SK-N-SH treated with all-trans-retinoic acid at 6 μM for 48 hours (cell line): ENCODE results near the gene FNIP2.
"Not testable (repeated sequence)": the region's sequence is repeated elsewhere in the genome, so short reads cannot be mapped to it uniquely, and the experiment has no call there.

Experiments used
- ATAC-seq: fragments of 200-7000 bp; cut with Tn5 transposase; 3 replicates; pipeline ENCODE4 v1.9.1; 2020; ENCODE audit warnings: mild to moderate bottlenecking, moderate library complexity
- ARNTL ChIP-seq: fragments of 450-650 bp; formaldehyde crosslinking; IDR thresholded peaks from 2 replicates; pipeline ENCODE4 v1.5.0; 2020; ENCODE audit warnings: low read depth, mild to moderate bottlenecking, moderate library complexity, borderline replicate concordance
- BACH2 ChIP-seq: fragments of 250-450 bp; sonication (Bioruptor Pico); IDR thresholded peaks from 2 replicates; pipeline ENCODE4 v1.9.0; 2021; ENCODE audit warnings: mild to moderate bottlenecking, borderline replicate concordance
- CSDC2 ChIP-seq: fragments of 250-450 bp; sonication (Bioruptor Pico); IDR thresholded peaks from 2 replicates; pipeline ENCODE4 v1.5.0; 2020; ENCODE audit warnings: mild to moderate bottlenecking, moderate library complexity
- ESRRG ChIP-seq: fragments of 250-450 bp; sonication (Bioruptor Pico); IDR thresholded peaks from 2 replicates; pipeline ENCODE4 v1.6.1; 2021; ENCODE audit warnings: mild to moderate bottlenecking
- GLIS3 ChIP-seq: fragments of 250-450 bp; sonication (Bioruptor Pico); IDR thresholded peaks from 2 replicates; pipeline ENCODE4 v1.5.0; 2020; ENCODE audit warnings: mild to moderate bottlenecking, moderate library complexity
- ISL1 ChIP-seq: fragments of 250-450 bp; sonication (Bioruptor Pico); IDR thresholded peaks from 2 replicates; pipeline ENCODE4 v2.1.2; 2022; ENCODE audit warnings: mild to moderate bottlenecking, moderate library complexity
- OSR1 ChIP-seq: fragments of 250-450 bp; sonication (Bioruptor Pico); IDR thresholded peaks from 2 replicates; pipeline ENCODE4 v1.8.0; 2022; ENCODE audit warnings: moderate library complexity, mild to moderate bottlenecking, inconsistent platforms
- PPARA ChIP-seq: fragments of 250-450 bp; sonication (Bioruptor Pico); IDR thresholded peaks from 2 replicates; pipeline ENCODE4 v1.5.0; 2020; ENCODE audit warnings: mild to moderate bottlenecking, borderline replicate concordance
- RARB ChIP-seq: fragments of 250-450 bp; sonication (Bioruptor Pico); IDR thresholded peaks from 2 replicates; pipeline ENCODE4 v1.8.0; 2021; ENCODE audit warnings: mild to moderate bottlenecking, moderate library complexity
- SNAI2 ChIP-seq: fragments of 250-450 bp; sonication (Bioruptor Pico); IDR thresholded peaks from 2 replicates; pipeline ENCODE4 v1.5.0; 2020; ENCODE audit warnings: mild to moderate bottlenecking, moderate library complexity
- TCF4 ChIP-seq: fragments of 250-450 bp; sonication (Bioruptor Pico); IDR thresholded peaks from 2 replicates; pipeline ENCODE4 v1.8.0; 2021; ENCODE audit warnings: mild to moderate bottlenecking, moderate library complexity, borderline replicate concordance
- ZFP3 ChIP-seq: fragments of 250-450 bp; sonication (Bioruptor Pico); IDR thresholded peaks from 2 replicates; pipeline ENCODE4 v1.5.0; 2020; ENCODE audit warnings: mild to moderate bottlenecking, moderate library complexity
- ZFP30 ChIP-seq: fragments of 450-650 bp; formaldehyde crosslinking; IDR thresholded peaks from 2 replicates; pipeline ENCODE4 v1.5.0; 2022; ENCODE audit warnings: mild to moderate bottlenecking, moderate library complexity
- ZNF70 ChIP-seq: fragments of 450-650 bp; formaldehyde crosslinking; IDR thresholded peaks from 2 replicates; pipeline ENCODE4 v1.5.0; 2020; ENCODE audit warnings: mild to moderate bottlenecking, moderate library complexity
- ZNF8 ChIP-seq: fragments of 450-650 bp; formaldehyde crosslinking; IDR thresholded peaks from 2 replicates; pipeline ENCODE4 v1.5.0; 2020; ENCODE audit warnings: mild to moderate bottlenecking, moderate library complexity
- TF ChIP-seq, protein P1 (sequence below): fragments of 250-450 bp; sonication (Bioruptor Pico); IDR thresholded peaks from 2 replicates; pipeline ENCODE4 v1.5.0; 2020; ENCODE audit warnings: mild to moderate bottlenecking, moderate library complexity
- TF ChIP-seq, protein P2 (sequence below): fragments of 250-450 bp; sonication (Bioruptor Pico); IDR thresholded peaks from 2 replicates; pipeline ENCODE4 v1.5.1; 2021; ENCODE audit warnings: mild to moderate bottlenecking, moderate library complexity
- TF ChIP-seq, protein P3 (sequence below): fragments of 250-450 bp; sonication (Bioruptor Pico); IDR thresholded peaks from 2 replicates; pipeline ENCODE4 v1.8.0; 2020; ENCODE audit warnings: mild to moderate bottlenecking, moderate library complexity, borderline replicate concordance
- TF ChIP-seq, protein P4 (sequence below): fragments of 250-450 bp; sonication (Bioruptor Pico); IDR thresholded peaks from 2 replicates; pipeline ENCODE4 v1.8.0; 2021; ENCODE audit warnings: low read depth, mild to moderate bottlenecking, moderate library complexity, borderline replicate concordance

The FNIP2 gene

DNA sequence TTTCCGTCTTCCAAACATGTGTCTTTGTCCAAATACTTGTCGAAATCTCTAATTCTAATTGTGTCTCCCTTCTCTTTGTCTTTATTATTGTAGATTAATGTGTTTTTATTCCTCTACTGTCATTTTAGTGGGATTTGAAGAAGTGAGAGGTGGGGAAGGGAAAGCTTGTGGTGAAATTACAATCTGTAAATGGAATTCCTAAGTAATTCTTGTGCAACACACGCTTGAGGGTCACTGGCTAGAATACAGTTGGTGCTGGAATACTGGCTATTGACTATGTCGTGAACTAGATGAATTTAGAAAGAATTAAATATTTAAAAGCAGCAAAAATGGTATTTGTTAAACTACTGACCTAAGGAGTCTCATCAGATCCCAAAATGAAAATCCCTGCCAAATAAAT is 10.7 kb upstream of the FNIP2 start (continued):
- TF ChIP-seq, protein P1, sequence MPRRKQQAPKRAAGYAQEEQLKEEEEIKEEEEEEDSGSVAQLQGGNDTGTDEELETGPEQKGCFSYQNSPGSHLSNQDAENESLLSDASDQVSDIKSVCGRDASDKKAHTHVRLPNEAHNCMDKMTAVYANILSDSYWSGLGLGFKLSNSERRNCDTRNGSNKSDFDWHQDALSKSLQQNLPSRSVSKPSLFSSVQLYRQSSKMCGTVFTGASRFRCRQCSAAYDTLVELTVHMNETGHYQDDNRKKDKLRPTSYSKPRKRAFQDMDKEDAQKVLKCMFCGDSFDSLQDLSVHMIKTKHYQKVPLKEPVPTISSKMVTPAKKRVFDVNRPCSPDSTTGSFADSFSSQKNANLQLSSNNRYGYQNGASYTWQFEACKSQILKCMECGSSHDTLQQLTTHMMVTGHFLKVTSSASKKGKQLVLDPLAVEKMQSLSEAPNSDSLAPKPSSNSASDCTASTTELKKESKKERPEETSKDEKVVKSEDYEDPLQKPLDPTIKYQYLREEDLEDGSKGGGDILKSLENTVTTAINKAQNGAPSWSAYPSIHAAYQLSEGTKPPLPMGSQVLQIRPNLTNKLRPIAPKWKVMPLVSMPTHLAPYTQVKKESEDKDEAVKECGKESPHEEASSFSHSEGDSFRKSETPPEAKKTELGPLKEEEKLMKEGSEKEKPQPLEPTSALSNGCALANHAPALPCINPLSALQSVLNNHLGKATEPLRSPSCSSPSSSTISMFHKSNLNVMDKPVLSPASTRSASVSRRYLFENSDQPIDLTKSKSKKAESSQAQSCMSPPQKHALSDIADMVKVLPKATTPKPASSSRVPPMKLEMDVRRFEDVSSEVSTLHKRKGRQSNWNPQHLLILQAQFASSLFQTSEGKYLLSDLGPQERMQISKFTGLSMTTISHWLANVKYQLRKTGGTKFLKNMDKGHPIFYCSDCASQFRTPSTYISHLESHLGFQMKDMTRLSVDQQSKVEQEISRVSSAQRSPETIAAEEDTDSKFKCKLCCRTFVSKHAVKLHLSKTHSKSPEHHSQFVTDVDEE (CRISPR knock-in tag), result no peak
- TF ChIP-seq BACH2 (no peak), GLIS3 (CRISPR knock-in tag) (no peak)

DNA sequence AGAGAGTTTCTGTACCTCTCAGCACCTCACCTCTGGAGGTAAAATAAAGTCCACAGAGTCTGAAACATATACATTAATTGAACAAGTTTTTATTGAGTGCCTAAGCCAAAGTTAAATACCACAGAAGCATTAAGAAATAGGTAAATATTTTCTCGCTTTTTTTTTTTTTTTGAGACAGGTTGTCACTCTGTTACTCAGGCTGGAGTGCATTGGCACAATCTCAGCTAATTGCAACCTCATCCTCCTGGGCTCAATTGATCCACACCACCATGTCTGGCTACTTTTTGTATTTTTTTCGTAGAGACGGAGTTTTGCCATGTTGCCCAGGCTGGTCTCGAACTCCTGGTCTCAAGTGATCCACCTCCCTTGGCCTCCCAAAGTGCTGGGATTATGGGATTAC is 10.1 kb upstream of the FNIP2 start:
- no peak for ATAC-seq
- TF ChIP-seq CSDC2 (no peak), ZFP3 (CRISPR knock-in tag) (no peak), ZNF8 (CRISPR knock-in tag) (no peak), RARB (no peak), BACH2 (no peak), ARNTL (no peak), TCF4 (CRISPR knock-in tag) (no peak), PPARA (CRISPR knock-in tag) (no peak), OSR1 (CRISPR knock-in tag) (no peak)
- TF ChIP-seq, protein P1 (CRISPR knock-in tag), result no peak
- TF ChIP-seq, protein P2, sequence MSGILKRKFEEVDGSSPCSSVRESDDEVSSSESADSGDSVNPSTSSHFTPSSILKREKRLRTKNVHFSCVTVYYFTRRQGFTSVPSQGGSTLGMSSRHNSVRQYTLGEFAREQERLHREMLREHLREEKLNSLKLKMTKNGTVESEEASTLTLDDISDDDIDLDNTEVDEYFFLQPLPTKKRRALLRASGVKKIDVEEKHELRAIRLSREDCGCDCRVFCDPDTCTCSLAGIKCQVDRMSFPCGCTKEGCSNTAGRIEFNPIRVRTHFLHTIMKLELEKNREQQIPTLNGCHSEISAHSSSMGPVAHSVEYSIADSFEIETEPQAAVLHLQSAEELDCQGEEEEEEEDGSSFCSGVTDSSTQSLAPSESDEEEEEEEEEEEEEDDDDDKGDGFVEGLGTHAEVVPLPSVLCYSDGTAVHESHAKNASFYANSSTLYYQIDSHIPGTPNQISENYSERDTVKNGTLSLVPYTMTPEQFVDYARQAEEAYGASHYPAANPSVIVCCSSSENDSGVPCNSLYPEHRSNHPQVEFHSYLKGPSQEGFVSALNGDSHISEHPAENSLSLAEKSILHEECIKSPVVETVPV (CRISPR knock-in tag), result no peak
- TF ChIP-seq, protein P3, sequence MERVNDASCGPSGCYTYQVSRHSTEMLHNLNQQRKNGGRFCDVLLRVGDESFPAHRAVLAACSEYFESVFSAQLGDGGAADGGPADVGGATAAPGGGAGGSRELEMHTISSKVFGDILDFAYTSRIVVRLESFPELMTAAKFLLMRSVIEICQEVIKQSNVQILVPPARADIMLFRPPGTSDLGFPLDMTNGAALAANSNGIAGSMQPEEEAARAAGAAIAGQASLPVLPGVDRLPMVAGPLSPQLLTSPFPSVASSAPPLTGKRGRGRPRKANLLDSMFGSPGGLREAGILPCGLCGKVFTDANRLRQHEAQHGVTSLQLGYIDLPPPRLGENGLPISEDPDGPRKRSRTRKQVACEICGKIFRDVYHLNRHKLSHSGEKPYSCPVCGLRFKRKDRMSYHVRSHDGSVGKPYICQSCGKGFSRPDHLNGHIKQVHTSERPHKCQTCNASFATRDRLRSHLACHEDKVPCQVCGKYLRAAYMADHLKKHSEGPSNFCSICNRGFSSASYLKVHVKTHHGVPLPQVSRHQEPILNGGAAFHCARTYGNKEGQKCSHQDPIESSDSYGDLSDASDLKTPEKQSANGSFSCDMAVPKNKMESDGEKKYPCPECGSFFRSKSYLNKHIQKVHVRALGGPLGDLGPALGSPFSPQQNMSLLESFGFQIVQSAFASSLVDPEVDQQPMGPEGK (CRISPR knock-in tag), result no peak

DNA sequence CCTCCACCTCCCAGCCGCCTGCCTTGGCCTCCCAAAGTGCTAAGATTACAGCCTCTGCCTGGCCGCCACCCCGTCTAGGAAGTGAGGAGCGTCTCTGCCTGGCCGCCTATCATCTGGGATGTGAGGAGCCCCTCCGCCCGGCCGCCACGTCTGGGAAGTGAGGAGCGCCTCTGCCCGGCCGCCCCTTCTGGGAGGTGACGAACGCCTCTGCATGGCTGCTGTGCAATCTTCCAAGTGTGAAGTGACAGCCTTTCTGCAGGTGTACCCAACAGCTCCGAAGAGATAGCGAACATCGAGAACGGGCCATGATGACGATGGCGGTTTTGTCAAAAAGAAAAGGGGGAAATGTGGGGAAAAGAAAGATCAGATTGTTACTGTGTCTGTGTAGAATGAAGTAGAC is 9.3 kb upstream of the FNIP2 start:
- ATAC-seq, result not testable (repeated sequence)

DNA sequence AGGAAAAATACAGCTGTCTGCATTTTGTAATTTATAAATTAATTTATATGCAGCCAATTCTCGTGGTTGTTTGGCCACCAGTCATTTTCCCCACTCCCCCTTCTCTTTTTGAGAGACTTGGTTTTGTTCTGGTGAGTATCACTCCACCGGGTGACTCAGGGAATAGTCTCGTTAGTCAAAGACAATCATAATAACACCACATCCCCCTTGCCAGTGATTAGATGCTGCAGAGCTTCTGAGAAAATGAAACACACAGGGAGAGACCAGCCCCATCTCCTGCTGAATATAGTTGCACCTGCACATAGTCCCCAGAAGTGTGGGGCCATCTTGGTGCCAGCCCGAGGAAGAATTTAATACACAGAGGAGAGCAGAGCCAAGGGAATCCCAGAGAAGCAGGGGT is 8.0 kb upstream of the FNIP2 start:
- peak; percentile 48; the same call in 2 of the 3 replicates for ATAC-seq
- TF ChIP-seq PPARA (CRISPR knock-in tag) (no peak), ISL1 (CRISPR knock-in tag) (no peak), ZFP3 (CRISPR knock-in tag) (no peak), RARB (no peak), TCF4 (CRISPR knock-in tag) (no peak), ZFP30 (CRISPR knock-in tag) (no peak)

DNA sequence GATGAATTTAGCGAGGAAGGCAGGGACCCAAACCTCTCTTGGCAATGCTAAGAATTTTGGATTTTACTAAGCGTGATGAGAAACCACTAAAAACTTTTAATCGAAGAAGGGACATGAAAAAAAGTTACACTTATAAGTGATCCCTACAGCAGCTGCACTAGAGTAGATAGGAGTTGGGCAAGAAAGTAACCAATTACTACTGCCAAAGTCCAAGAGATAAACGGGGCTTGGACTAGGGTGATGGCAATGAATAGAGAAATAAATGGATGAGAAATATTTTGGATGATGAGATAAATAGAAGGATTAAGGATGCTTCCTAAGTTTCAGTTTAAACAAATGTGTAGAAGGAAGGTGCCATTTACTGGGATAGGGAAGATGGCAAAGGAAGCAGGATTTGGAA is 6.3 kb upstream of the FNIP2 start:
- no peak for ATAC-seq
- TF ChIP-seq, protein P1 (CRISPR knock-in tag), result no peak
- TF ChIP-seq ZFP3 (CRISPR knock-in tag) (no peak), ZNF70 (CRISPR knock-in tag) (no peak), ESRRG (no peak), GLIS3 (CRISPR knock-in tag) (no peak), TCF4 (CRISPR knock-in tag) (no peak), SNAI2 (CRISPR knock-in tag) (no peak), PPARA (CRISPR knock-in tag) (no peak), CSDC2 (no peak), BACH2 (no peak)
- TF ChIP-seq, protein P2 (CRISPR knock-in tag), result no peak
- TF ChIP-seq, protein P4, sequence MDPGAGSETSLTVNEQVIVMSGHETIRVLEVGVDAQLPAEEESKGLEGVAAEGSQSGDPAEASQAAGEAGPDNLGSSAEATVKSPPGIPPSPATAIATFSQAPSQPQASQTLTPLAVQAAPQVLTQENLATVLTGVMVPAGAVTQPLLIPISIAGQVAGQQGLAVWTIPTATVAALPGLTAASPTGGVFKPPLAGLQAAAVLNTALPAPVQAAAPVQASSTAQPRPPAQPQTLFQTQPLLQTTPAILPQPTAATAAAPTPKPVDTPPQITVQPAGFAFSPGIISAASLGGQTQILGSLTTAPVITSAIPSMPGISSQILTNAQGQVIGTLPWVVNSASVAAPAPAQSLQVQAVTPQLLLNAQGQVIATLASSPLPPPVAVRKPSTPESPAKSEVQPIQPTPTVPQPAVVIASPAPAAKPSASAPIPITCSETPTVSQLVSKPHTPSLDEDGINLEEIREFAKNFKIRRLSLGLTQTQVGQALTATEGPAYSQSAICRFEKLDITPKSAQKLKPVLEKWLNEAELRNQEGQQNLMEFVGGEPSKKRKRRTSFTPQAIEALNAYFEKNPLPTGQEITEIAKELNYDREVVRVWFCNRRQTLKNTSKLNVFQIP, result no peak
